ENCODE data around the gene IL1F10.

IL1F10 gene

DNA sequence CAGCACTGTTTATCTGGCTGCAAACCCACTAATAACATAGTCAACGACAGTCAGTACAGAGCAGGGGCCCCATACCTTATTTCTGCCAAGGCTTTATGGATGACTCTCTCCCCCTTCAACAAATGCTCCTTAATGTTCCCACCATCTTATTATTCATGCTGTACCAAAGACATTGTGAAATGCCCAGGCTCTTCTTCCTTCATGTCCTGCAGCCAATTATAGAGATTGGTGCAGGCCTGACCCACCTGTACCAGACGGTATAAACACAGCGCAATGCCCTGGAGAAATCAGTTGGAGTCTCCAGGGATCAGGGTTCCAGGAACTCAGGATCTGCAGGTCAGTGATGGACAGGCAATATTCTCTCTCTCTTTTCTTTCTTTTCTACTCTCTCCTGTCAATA lies at the start of gene IL1F10:
Gene IL1F10 (plus strand): TSS at position 290 of the 400 bp plus-strand sequence. CDS start 4,769 bp downstream, outside the sequence.
- no peak for DNase-seq

DNA sequence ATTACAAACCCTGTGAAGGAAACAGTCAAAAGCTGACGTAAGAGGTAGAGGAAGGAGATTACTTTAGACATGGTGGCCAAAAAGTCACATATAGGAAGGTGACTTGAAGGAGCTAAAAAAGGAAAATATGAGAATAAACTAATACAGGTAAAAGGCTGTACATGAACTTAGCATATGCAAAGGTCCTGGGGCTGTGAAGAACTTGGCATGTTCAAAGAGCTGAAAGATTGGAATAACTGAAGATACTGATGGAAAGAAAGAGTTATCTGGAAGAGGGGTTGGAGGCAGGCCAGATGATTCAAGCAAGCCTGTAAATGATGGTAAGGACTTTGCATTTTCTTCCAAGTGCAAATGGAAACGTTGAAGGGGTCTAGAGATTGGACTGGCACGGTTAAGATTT lies 49.3 kb upstream of the IL1F10 start:
- no peak for DNase-seq

- no peak for DNase-seq
Observed at GRCh38 chr2:113021312-113021711, 46.5 kb upstream of the IL1F10 start.

GRCh38 chr2:113024764-113025163 lies 43.0 kb upstream of the IL1F10 start:
- DNase-seq: no peak

- DNase-seq: no peak
Observed at GRCh38 chr2:113025737-113026136, 42.0 kb upstream of the IL1F10 start.

DNA sequence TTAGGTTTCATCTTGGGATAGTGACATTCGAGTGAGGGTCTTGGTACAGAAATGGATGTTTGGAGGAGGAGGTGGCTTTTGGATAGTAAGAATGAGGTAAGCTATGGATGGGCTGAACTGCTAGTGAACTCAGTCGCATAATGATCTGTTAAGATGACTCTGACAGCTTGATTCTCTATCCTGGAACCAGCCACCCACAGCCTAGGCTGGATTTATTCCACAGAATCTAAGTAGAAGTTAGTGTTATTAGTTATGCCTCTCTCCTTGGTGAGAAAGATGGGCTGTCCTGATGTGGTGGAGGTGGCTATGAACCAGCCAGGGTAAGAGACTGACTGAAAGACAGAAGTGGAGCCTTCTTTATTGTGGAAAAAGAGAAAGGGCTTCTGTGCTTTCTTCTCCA lies 40.1 kb upstream of the IL1F10 start:
- no peak for DNase-seq

DNA sequence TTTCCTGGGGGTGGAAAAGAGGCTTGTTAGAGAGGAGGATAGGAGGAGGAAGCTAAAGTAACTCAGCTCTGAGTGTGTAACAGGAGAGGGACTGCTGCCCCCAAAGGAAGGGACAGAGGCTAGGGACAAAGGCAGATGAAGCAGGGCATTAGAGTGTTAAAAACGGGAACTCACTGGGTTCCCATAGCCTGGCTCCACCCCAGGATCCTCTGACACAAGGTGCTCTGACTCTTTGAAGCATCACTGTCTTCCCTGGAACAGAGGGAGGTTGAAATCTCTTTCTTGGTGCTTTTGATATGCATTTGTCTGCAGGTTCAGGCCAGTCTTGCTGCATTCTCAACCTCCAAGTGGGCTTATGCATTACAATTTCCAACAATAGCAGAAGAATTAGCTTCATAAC lies 39.7 kb upstream of the IL1F10 start:
- DNase-seq: no peak

GRCh38 chr2:113032737-113033136 lies 35.0 kb upstream of the IL1F10 start:
- no peak for DNase-seq

- no peak for DNase-seq
Observed at GRCh38 chr2:113034016-113034415, 33.8 kb upstream of the IL1F10 start.

DNA sequence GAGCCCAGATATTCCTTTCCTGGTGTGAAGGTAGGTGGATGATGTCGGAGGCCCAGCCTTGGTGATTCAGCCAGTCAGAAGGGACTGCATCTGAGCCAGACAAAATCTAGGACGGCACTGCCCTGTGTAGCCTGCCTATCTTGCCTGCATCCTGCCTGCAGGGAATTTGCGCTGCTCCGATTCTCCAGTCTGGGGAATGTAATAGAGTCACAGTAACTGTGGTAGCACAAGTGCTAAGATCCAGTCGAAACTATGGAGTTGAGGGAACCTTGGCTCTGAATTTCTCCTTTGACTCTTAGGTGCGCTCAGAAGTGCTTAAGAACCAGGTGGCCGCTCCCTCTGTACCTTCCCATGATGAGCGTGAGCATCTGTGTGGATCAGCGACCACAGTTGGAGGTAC lies 31.0 kb upstream of the IL1F10 start:
- DNase-seq: no peak

DNA sequence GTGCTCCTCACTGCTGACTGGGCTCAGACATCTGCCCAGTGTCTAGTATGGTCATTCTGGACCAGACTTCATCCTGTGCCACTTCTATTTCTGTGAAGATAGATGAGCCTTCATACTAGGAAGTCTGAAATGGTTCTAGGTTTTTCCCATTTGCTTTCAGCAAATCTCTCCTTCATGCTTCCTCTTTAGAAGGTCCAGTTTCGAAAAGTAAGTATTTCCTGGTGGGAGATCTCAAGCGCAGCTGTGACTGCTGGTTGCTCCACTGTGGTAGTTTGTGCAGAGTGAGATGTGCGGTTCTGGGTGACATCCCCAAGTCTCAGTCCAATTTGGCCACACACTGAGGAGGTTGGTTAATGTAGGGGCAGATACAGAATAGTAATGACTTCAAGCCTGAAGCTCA lies 29.5 kb upstream of the IL1F10 start:
- no peak for DNase-seq

GRCh38 chr2:113039158-113039557 lies 28.6 kb upstream of the IL1F10 start:
- no peak for DNase-seq

- DNase-seq: no peak
Observed at GRCh38 chr2:113039719-113040118, 28.1 kb upstream of the IL1F10 start.

GRCh38 chr2:113041871-113042270 lies 25.9 kb upstream of the IL1F10 start:
- no peak for DNase-seq

DNA sequence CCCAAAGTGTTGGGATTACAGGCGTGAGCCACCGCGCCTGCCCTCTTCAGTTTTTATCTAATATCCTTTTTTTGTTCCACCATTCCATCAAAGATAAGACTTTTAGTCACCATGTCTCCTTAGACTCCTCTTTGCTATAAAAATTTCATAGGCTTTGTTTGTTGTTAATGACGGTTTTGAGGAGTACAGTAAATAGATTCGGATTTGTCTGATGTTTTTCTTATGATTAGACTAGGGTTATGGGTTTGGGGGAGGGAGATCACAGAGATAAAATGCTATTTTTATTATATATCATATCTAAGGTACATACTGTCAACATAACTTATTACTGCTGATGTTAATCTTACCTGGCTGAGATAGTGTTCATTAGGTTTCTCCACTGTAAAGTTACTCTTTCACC lies 21.3 kb upstream of the IL1F10 start:
- no peak for DNase-seq

DNA sequence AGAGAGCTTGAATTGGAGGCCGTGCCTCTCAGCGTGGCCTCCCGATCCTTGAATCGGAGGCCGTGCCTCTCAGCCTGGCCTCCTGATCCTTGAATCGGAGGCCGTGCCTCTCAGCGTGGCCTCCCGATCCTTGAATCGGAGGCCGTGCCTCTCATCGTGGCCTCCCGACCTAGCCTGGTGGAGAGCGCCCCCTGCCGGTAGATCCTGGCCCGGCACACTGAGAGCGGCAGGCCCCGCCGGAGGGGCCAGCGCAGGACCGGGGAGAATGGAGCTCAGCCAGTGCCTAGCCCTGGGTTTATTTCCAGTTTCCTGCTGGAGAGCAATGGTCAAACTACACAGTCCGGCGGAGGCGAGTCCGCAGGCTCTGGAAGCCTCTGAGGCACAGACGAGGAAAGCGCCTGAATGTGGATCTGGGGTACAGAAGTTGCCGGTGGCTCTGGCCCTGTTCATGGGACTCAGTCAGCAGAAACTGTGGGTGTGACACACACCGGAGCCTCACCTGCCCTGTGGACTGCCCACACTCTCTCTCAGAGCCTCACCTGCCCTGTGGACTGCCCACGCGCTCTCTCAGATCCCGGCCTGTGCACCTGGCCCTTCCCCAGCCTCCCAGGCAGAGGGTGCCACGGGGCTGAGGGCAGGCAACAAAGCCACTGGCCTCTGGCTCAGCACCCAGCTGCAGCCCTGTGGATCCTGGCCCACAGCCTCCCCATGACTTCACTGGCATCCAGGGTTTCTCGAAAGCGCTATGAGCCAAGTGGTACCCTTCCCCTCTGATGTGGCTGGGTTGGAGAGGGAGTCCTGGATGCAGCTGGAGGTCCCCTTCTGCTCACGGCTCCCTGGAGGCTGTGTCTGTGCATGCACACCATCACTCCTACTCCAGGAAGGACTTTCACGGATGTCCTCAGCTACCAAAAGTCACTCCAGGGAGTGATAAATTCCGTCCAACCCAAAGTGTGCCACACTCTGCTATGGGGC lies 16.6 kb upstream of the IL1F10 start:
- DNase-seq: no peak

- no peak for DNase-seq
Observed at GRCh38 chr2:113052396-113052917, 15.3 kb upstream of the IL1F10 start, which contains the start of gene IL36B. IL36B (minus strand) TSS chr2:113052867.

DNA sequence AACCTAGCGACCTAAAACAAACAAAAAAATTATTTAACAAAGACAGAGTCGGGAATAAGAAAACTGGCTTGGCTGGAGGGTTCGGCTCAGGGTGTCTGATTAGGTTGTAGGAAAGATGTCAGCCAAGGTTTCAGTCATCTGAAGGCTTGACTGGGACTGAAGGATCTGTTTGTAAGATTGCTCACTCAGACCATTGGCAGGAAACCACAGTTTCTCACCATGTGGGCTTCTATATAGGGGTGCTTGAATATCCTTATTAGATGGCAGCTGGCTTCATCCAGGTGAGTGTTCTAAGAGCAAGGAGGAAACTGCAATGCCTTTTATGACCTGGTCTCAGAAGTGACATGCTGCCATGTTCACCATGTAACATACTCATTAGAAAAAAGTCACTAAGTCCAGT lies 14.1 kb upstream of the IL1F10 start:
- DNase-seq: no peak

DNA sequence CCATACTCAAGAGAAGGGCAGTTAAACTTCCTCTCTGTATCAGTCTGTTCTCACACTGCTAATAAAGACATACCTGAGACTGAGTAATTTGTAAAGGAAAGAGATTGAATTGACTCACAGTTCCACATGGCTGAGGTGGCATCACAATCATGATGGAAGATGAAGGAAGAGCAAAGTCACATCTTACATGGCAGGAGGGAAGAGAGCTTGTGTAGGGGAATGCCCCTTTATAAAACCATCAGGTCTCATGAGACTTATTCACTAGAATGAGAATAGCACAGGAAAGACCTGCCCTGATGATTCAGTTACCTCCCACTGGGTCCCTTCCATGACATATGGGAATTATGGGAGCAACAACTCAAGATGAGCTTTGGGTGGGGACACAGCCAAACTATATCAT lies 13.7 kb upstream of the IL1F10 start:
- DNase-seq: no peak

- DNase-seq: no peak
Observed at GRCh38 chr2:113056521-113056920, 11.2 kb upstream of the IL1F10 start.

DNA sequence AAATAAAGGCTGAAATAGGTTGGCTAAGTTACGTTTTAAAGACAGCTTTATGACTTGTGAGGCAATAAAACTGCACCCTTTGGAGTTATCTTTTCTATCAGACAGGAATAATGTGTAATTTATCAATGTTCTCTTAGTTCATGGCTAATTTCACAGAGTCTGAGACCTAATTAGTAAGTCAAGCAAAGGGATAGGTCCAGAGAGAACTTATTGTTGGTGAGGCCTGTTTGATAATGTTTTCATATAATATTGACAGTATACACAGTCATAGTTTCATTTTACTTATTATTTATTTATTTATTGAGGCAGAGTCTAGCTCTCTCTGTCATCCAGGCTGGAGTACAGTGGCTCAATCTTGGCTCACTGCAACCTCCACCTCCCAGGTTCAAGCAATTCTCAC lies 10.7 kb upstream of the IL1F10 start:
- no peak for DNase-seq

- DNase-seq: no peak
Observed at GRCh38 chr2:113058411-113058994, 9.3 kb upstream of the IL1F10 start.

GRCh38 chr2:113058998-113059960 lies 8.5 kb upstream of the IL1F10 start, which contains the start of gene IL36RN:
IL36RN (plus strand) TSS chr2:113059198; CDS start chr2:113059439, 241 bp downstream.
- DNase-seq: no peak

Measured in NCI-H1105 (cell line).